Stimulated activated CD4-positive, alpha-beta T cell treated with anti-CD3 and anti-CD28 coated beads, TNF-alpha, amount 100 ng/mL, for 48 hours (primary cell): ENCODE measurements around the gene NSD2.
"Not testable (repeated sequence)": the region's sequence is repeated elsewhere in the genome, so short reads cannot be mapped to it uniquely, and the experiment has no call there.

ENCODE experiments used
- DNase-seq, 3 donors: peaks; one replicate each; pipeline ENCODE4 v3.0.0-alpha.2; 2020; ENCODE audit warnings: low read depth in 3 of 3

Gene NSD2

GRCh38 chr4:1984406-1985191, 113.4 kb downstream of the NSD2 start:
- no peak for DNase-seq

DNA sequence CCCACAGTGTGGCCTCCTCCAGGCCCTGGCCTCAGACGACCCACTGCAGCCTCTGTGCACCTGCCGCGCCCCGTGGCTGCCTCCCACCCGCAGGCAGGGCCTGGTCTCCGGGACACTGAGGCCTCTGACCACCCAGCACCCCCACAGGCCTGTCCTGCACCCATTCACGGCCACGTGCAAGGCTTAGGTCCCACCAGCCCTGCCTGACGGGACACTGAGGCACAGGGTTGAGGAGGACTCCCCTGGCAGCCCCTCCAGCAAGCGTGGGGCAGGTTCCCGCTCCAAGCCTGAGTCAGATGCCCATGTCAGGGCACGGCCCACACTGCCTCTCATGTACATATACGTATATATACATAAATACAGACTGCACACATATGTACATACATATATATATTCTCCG, 114.1 kb downstream of the NSD2 start:
- DNase-seq: no peak

- no peak for DNase-seq
These were observed 114.8 kb downstream of the NSD2 start for GRCh38 chr4:1985780-1986577.

DNA sequence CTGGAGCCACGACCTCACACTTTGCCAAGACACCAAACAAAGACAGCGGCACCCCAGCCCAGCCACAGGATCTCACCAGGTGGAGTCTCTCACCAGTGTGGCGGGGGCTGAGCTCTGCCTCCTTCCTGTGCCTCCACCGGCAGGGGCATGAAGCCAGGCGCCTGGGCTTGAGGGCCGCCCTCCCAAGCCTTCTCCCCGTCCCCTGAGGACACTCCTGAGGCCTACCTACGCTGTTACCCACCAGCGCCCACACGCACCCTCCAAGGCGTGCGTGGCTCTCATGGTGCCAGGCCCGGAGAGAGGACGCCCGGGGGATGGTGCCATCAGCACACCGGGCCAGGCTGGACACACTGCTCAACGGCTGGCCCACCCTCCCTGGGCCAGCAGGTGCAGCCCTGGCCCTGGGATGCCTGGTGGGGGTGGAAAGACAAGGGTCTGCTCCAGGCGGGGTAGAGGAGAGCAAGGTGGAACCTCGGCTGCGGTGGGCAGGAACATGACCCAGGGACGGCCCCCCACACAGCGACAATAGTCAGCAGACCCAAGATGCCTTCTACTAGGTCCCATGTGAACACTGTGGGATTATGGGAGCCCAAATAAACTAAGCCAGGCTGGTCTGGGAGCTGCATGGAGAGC, 115.5 kb downstream of the NSD2 start:
- no peak for DNase-seq

DNA sequence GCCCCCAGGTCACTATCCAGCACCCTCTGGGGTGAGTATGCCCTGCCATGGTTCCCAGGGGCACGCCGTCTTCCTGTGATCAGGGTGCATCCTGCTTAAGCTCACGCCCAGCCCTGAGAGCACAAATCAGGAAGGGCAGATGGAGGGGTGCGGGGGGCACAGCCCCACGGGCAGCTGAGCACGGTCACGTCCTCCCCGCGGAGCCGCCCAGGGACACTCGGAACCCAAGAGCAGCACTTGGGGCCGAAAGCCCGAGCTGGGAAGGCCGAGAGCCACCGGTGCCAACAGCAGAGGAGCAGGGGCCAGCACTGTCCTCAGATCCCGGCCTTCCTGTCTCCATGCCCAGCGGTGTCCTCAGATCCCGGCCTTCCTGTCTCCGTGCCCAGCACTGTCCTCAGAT, 116.1 kb downstream of the NSD2 start:
- no peak for DNase-seq

GRCh38 chr4:1987721-1988326, 116.6 kb downstream of the NSD2 start:
- no peak for DNase-seq

DNA sequence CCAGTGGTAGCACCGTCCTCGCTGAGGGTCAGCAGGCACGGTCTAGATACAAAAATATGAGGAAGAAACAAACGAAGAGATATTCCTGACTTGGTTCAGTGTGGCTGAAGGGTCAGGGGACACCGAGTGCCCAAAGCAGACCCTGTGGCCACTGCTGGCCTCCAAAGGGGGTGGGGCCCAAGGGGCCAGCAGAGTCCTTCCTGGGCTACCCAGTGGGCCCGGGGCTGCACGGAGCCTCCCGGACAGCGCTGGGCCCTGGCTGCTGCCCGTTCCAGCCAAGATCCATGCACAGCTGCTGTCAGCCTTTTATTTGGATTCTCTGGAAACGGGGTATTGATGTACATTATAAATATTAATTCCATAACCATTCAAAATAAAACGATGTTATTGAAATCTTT, 117.1 kb downstream of the NSD2 start:
- no peak for DNase-seq

GRCh38 chr4:1989533-1990347, 118.5 kb downstream of the NSD2 start:
- no peak for DNase-seq

DNA sequence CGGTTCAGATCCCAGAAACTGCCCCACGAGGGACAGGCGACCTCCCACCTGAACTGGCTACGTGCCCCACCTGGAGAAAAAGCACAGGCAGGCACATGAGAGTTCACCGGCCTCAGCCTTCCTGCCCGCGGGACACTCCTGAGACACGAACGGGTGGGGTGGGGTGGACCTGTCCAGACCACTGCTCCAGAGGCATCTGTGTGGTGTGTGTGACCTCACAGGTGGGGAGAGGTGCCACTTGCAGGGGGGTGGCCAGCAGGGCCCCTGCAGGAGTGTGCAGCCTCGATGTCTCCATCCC, 119.1 kb downstream of the NSD2 start:
- no peak for DNase-seq

DNA sequence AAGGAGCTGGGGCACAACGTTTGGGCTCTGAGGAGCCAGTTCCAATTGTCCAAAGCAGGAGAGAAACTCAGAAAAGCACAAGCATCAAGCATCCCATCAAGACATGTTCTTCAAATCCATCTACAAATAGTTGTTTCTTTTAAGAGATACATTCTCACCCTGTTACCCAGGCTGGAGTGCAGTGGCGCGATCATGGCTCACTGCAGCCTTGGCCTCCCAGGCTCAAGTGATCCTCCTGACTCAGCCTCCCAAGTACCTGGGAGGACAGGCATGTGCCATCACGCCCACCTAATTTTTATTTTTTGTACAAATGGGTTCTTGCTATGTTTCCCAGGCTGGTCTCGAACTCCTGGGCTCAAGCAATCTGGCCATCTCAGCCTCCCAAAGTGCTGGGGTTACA, 119.5 kb downstream of the NSD2 start:
- no peak for DNase-seq

DNA sequence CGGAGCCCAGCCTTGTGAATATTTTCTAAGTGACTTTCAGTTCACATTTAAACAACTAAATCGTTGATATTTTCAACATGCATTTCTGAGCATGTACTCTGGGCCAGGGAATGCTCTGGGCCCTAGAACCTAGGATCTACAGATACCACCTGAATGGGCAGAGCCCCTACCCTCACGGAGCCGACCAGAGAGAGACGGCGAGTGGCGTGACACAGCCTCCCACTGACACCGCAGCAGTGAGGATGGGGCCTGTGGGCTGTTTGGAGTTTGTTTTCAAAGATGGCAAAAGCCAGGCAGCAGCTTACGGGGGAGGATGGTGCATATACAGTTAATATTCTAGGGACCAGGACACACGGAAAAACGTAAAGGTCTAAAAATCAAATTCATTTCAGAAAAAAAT, 119.9 kb downstream of the NSD2 start:
- no peak for DNase-seq

GRCh38 chr4:1991596-1992434, 120.6 kb downstream of the NSD2 start:
- no peak for DNase-seq

DNA sequence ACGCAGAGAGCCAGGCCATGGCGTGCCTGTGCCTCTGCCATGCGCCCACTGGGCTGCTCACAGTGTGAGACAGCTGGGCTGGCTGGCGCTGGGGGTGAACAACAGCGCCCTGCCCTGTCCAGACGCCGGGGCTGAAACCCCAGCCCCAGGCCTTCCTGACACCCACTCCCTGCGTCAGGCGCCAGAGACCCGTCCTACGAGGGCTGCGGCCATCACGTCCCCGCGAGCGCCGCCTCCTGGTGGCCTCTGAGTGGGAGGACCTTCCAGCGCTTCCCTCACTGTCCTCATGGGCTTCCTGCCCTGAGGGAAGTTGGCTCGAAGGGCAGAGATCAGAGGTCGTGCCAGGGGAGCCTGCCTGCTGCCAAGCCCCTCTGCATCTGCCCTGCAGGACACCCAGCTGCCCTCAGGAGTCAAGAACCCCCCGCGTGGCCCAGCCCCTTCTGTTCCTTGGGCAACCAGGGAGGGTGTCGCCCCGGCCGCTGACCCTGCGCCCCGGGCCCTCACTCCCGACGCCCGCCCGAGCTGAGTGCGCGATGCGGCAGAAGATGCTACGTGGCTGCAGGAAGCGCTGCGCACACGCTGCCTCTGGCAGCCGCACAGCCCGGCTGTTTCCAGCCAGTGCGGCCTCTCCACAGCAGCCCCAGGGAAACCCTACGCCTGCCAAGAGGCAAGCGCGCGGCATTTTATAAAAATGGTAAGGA, 121.4 kb downstream of the NSD2 start:
- no peak for DNase-seq

GRCh38 chr4:1993169-1993516, 122.0 kb downstream of the NSD2 start:
- DNase-seq: no peak

GRCh38 chr4:1993718-1994516, 122.7 kb downstream of the NSD2 start:
- not testable (repeated sequence) for DNase-seq

GRCh38 chr4:1994938-1995337, 123.7 kb downstream of the NSD2 start:
- DNase-seq: no peak

GRCh38 chr4:1996866-1997611, 125.8 kb downstream of the NSD2 start:
- DNase-seq: no peak

- no peak for DNase-seq
These were observed 126.5 kb downstream of the NSD2 start for GRCh38 chr4:1997712-1998111.

GRCh38 chr4:1998296-1998695, 127.1 kb downstream of the NSD2 start:
- no peak for DNase-seq
